CD14-positive monocyte (primary cell): ENCODE data around the gene SSPN. TPM values are rescaled to one million over a fixed set of nuclear protein-coding genes. Genes with fewer than 3 reads are reported as not detected.
A peak's percentile ranks its signal among the peaks of the same experiment; 100 is the strongest.

Source experiments
- DNase-seq, 3 donors: peaks; one replicate each; pipeline ENCODE4 v3.0.0-alpha.2; 2011 to 2022
- H2AFZ ChIP-seq: 2 replicates; pipeline ENCODE4 v1.6.0; 2012; ENCODE audit warnings: mild to moderate bottlenecking, low read depth, low read length, inconsistent platforms; ENCODE audit not compliant: insufficient read depth, poor library complexity, severe bottlenecking
- H3K27ac ChIP-seq, 2 donors: 1 replicate in 1 of 2; 2 replicates in 1 of 2; pipeline ENCODE4 v1.5.1; 2012 to 2013; ENCODE audit warnings: low read length in 2 of 2, control low read depth in 1 of 2, inconsistent platforms in 1 of 2, low read depth in 1 of 2, mild to moderate bottlenecking in 1 of 2
- H3K27me3 ChIP-seq, 2 donors: one replicate each; pipeline versions ENCODE4 v1.6.0 to v1.6.1; 2011 to 2013; ENCODE audit warnings: low read length in 2 of 2; ENCODE audit not compliant: control insufficient read depth in 2 of 2, insufficient read depth in 2 of 2
- H3K36me3 ChIP-seq, 2 donors: replicated peaks in 1 of 2; 1 replicate in 1 of 2; 2 replicates in 1 of 2; pipeline versions ENCODE4 v1.5.1 to v1.6.1; 2012 to 2013; ENCODE audit warnings: low read length in 2 of 2, control low read depth in 1 of 2, inconsistent platforms in 1 of 2, mild to moderate bottlenecking in 1 of 2; ENCODE audit not compliant: insufficient read depth in 2 of 2, control insufficient read depth in 1 of 2
- H3K4me1 ChIP-seq, 2 donors: 1 replicate in 1 of 2; 2 replicates in 1 of 2; pipeline versions ENCODE4 v1.5.1 to v1.6.1; 2012 to 2013; ENCODE audit warnings: low read length in 2 of 2, control low read depth in 1 of 2, inconsistent platforms in 1 of 2, mild to moderate bottlenecking in 1 of 2, moderate library complexity in 1 of 2; ENCODE audit not compliant: insufficient read depth in 2 of 2, control insufficient read depth in 1 of 2
- H3K4me2 ChIP-seq: replicated peaks from 2 replicates; pipeline ENCODE3; 2012; ENCODE audit warnings: low read length, moderate library complexity, mild to moderate bottlenecking; ENCODE audit not compliant: poor library complexity, severe bottlenecking; ENCODE audit errors: extremely low read depth
- H3K4me3 ChIP-seq, 3 experiments: fragments of 200-600 bp in 1 of 3; sonication (generic) in 1 of 3; replicated peaks in 1 of 3; 1 replicate in 2 of 3; 2 replicates in 1 of 3; pipeline ENCODE4 v1.5.1; 2011 to 2013; ENCODE audit warnings: low read length in 3 of 3, mild to moderate bottlenecking in 3 of 3, control low read depth in 2 of 3, low read depth in 2 of 3, inconsistent platforms in 1 of 3, moderate library complexity in 1 of 3
- H3K79me2 ChIP-seq: 2 replicates; pipeline ENCODE4 v1.6.0; 2012; ENCODE audit warnings: mild to moderate bottlenecking, control low read depth, inconsistent platforms, low read length, moderate library complexity; ENCODE audit not compliant: insufficient read depth
- H3K9ac ChIP-seq: 2 replicates; pipeline ENCODE4 v1.6.0; 2017; ENCODE audit warnings: low read length, mild to moderate bottlenecking; ENCODE audit not compliant: insufficient read depth, poor library complexity, severe bottlenecking
- H3K9me3 ChIP-seq, 2 donors: replicated peaks in 1 of 2; 1 replicate in 1 of 2; 2 replicates in 1 of 2; pipeline versions ENCODE4 v1.5.1 to v1.6.1; 2012 to 2013; ENCODE audit warnings: low read length in 2 of 2, control low read depth in 1 of 2; ENCODE audit not compliant: control insufficient read depth in 1 of 2, insufficient read depth in 1 of 2
- H4K20me1 ChIP-seq: 2 replicates; pipeline ENCODE4 v1.6.0; 2012; ENCODE audit warnings: mild to moderate bottlenecking, low read length, control low read depth, moderate library complexity; ENCODE audit not compliant: insufficient read depth
- H3K27ac Mint-ChIP-seq, 7 donors: one replicate each; pipeline ENCODE4 v1.8.0; 2020; ENCODE audit warnings: mild to moderate bottlenecking in 7 of 7, mixed read lengths in 7 of 7, moderate library complexity in 6 of 7, inconsistent platforms in 2 of 7
- H3K27me3 Mint-ChIP-seq, 3 donors: one replicate each; pipeline ENCODE4 v1.8.0; 2021 to 2022; ENCODE audit warnings: low read depth in 3 of 3, mild to moderate bottlenecking in 3 of 3, mixed read lengths in 3 of 3, moderate library complexity in 3 of 3, inconsistent platforms in 1 of 3
- H3K36me3 Mint-ChIP-seq, 2 donors: one replicate each; pipeline ENCODE4 v1.8.0; 2020; ENCODE audit warnings: mixed read lengths in 2 of 2, inconsistent platforms in 1 of 2, mild to moderate bottlenecking in 1 of 2
- H3K4me1 Mint-ChIP-seq: one replicate; pipeline ENCODE4 v1.8.0; 2020; ENCODE audit warnings: mild to moderate bottlenecking, mixed read lengths
- H3K4me3 Mint-ChIP-seq, 2 donors: one replicate each; pipeline ENCODE4 v1.8.0; 2020; ENCODE audit warnings: mild to moderate bottlenecking in 2 of 2, mixed read lengths in 2 of 2, moderate library complexity in 1 of 2
- H3K9me3 Mint-ChIP-seq, 7 donors: one replicate each; pipeline ENCODE4 v1.8.0; 2020 to 2022; ENCODE audit warnings: mixed read lengths in 7 of 7, mild to moderate bottlenecking in 6 of 7, moderate library complexity in 6 of 7, inconsistent platforms in 2 of 7
- WGBS: methylation state at CpG from one replicate; pipeline ENCODE4 v1.1.5; 2013; ENCODE audit warnings: missing lambda C conversion rate; ENCODE audit not compliant: insufficient coverage; 5-methylcytosine and 5-hydroxymethylcytosine counted together
- intact Hi-C, 2 donors: fragments of 100-400 bp; cut with micrococcal nuclease; formaldehyde crosslinking; loops; one replicate each; pipeline versions ENCODE4 v1.15.0 to v1.15.1; 2023
- polyA plus RNA-seq, 3 donors: library from polyadenylated mRNA; depleted of rRNA in 1 of 3; unstranded in 2 of 3; stranded (reverse) in 1 of 3; fragments of 300-500 nt in 2 of 3; fragments of >200 nt in 1 of 3; fragmentation: Illumina TruSeq in 2 of 3; gene quantifications; 1 replicate in 2 of 3; 2 replicates in 1 of 3; pipeline ENCODE4 v1.2.3, GENCODE V29; 2012 to 2021
- TF ChIP-seq, protein P1 (sequence below): fragments of 200-600 bp; IDR thresholded peaks from one replicate; pipeline ENCODE4 v1.8.0; 2022; ENCODE audit warnings: antibody characterized with exemption, mild to moderate bottlenecking

Gene SSPN
- polyA plus RNA-seq, 3 donors: 0.15 TPM; not detected in 2

DNA sequence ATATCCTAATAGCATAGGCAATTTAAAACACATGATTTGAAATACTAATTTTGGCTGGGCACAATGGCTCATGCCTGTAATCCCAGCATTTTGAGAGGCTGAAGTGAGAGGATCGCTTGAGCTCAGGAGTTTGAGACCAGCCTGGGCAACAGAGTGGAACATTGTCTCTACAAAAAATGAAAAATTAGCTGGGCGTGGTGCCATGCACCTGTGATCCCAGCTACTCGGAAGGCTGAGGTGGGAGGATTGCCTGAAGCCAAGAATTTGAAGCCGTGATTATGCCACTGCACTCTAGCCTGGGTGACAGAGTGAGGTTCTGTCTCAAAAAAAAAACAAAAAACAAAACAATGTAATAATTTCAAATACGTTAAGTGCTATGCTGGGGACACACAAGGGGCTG lies 83.3 kb downstream of the SSPN start:
- H3K79me2 ChIP-seq: no peaks in the 10 kb centered on the region
- H3K4me1 ChIP-seq: peaks cover 41 to 48% of the 10 kb centered on the region in 2 donors
- no peak for DNase-seq
- peaks cover 0 to 3% (median 2%) of the 10 kb centered on the region in 3 donors for H3K27me3 Mint-ChIP-seq
- H3K9me3 Mint-ChIP-seq: no peaks in the 10 kb centered on the region
- H3K27ac Mint-ChIP-seq: no peak overlapping the region
- no peak overlapping the region for H2AFZ ChIP-seq
- H3K4me1 Mint-ChIP-seq: peaks cover 50% of the 10 kb centered on the region
- no peaks in the 10 kb centered on the region for H4K20me1 ChIP-seq
- peaks cover 2 to 3% of the 10 kb centered on the region in 2 donors for H3K36me3 Mint-ChIP-seq
- TF ChIP-seq, protein P1, sequence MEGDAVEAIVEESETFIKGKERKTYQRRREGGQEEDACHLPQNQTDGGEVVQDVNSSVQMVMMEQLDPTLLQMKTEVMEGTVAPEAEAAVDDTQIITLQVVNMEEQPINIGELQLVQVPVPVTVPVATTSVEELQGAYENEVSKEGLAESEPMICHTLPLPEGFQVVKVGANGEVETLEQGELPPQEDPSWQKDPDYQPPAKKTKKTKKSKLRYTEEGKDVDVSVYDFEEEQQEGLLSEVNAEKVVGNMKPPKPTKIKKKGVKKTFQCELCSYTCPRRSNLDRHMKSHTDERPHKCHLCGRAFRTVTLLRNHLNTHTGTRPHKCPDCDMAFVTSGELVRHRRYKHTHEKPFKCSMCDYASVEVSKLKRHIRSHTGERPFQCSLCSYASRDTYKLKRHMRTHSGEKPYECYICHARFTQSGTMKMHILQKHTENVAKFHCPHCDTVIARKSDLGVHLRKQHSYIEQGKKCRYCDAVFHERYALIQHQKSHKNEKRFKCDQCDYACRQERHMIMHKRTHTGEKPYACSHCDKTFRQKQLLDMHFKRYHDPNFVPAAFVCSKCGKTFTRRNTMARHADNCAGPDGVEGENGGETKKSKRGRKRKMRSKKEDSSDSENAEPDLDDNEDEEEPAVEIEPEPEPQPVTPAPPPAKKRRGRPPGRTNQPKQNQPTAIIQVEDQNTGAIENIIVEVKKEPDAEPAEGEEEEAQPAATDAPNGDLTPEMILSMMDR: no peak
- no peaks in the 10 kb centered on the region for H3K27me3 ChIP-seq
- H3K4me3 ChIP-seq: no peak overlapping the region
- H3K27ac ChIP-seq: no peak overlapping the region
- H3K9ac ChIP-seq: no peak overlapping the region
- 100% methylated on average over 2 of the region's 5 CpGs for WGBS
- intact Hi-C loops: loop anchor here in 1 of 2 donors (10.0 kb wide), 2 partner anchors 154 to 196 kb away; partner anchors contain the start of gene BHLHE41
- no peak overlapping the region for H3K4me3 Mint-ChIP-seq
- H3K36me3 ChIP-seq: no peaks in the 10 kb centered on the region
- H3K9me3 ChIP-seq: no peaks in the 10 kb centered on the region
- no peak overlapping the region for H3K4me2 ChIP-seq

DNA sequence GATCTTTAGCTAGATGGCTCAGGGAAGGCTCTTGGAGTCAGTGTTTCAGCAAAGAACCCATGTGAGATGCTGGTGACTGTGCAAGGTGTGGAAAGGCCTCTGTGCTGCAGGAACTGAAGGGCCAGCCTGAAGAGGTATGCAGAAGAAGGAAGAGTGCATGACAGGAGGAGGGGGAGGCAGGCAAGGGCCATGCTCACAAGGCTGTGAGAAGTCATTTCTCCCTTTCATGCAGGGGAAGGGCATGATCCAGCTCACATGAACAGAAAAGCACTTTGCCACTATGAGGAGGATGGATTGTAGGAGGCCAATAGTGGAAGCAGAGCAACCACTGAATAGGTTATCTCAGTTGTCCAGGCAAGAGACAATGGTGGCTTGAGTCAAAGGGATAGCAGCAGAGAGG lies 83.7 kb downstream of the SSPN start:
- Histone ChIP-seq H4K20me1 (no peaks in the 10 kb centered on the region), H3K4me2 (no peak overlapping the region), H3K79me2 (no peaks in the 10 kb centered on the region), H3K27me3 (no peaks in the 10 kb centered on the region), H3K4me3 (no peak overlapping the region), H2AFZ (no peak overlapping the region), H3K27ac (no peak overlapping the region), H3K4me1 (peaks cover 36 to 44% of the 10 kb centered on the region in 2 donors), H3K9me3 (no peaks in the 10 kb centered on the region), H3K9ac (no peak overlapping the region), H3K36me3 (no peaks in the 10 kb centered on the region)
- no peak for DNase-seq
- Mint-ChIP-seq H3K36me3 (peaks cover 2 to 3% of the 10 kb centered on the region in 2 donors), H3K4me3 (no peak overlapping the region), H3K27me3 (peaks cover 0 to 2% (median 2%) of the 10 kb centered on the region in 3 donors), H3K27ac (peak overlapping the region in 1 of 7 donors; percentile 10), H3K4me1 (peaks cover 45% of the 10 kb centered on the region), H3K9me3 (no peaks in the 10 kb centered on the region)
- TF ChIP-seq, protein P1: no peak
- intact Hi-C loops: loop anchor here in 1 of 2 donors (10.0 kb wide), 2 partner anchors 154 to 196 kb away; partner anchors contain the start of gene BHLHE41
